ENCODE data around the gene KPNA2.
"Not testable (repeated sequence)": the region's sequence is repeated elsewhere in the genome, so short reads cannot be mapped to it uniquely, and the experiment has no call there.

Gene KPNA2

DNA sequence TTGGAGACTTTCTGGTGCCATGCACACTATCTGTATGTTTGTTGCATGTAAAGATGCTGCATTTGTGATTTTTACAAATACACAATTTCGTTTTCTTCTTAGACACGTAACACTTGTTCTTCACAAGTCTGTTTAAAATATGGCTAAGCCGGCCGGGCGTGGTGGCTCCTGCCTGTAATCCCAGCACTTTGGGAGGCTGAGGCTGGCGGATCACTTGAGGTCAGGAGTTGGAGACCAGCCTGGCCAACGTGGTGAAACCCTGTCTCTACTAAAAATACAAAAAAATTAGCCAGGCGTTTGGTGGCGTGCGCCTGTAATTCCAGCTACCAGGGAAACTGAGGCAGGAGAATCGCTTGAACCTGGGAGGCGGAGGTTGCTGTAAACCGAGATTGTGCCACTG lies 14.7 kb upstream of the KPNA2 start:
- Histone ChIP-seq H3K4me3 (ENCODE audit: extremely low read depth, insufficient read depth, low read length, poor library complexity, severe bottlenecking) (peak overlapping the region; percentile 53), H3K27ac (ENCODE audit: low read depth, low read length, severe bottlenecking) (peak overlapping the region; percentile 66)
- not testable (repeated sequence) for H3K36me3 ChIP-seq (ENCODE audit: control insufficient read depth, insufficient read depth, low read length); H3K9me3 ChIP-seq (ENCODE audit: control insufficient read depth, low read length); H3K4me1 ChIP-seq (ENCODE audit: control insufficient read depth, insufficient read depth, low read length, poor library complexity, severe bottlenecking)
- WGBS, 2 experiments (ENCODE audit: insufficient coverage in 2 of 2): 91 to 95% methylated on average over 11 of the region's 13 CpGs

DNA sequence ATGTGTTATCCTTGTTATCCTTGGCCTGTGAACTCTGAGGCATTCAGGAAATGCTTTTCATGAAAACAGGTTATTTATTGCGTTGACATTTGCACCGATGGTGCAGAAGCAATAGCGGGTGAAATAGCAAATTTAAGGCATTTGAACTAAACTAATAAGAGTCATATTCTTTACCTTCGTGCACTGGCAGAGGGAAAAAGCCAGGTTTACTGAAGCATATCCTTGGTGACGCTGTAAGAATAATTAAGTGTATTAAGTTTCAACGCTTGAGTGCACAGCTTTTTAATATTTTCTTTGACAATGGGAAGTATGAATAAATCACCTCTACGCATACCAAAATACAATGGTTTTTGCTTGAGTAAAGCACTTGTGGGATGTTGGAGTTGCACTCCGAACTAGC lies 13.6 kb upstream of the KPNA2 start:
- no peaks in the 10 kb centered on the region for H3K4me1 ChIP-seq (ENCODE audit: control insufficient read depth, insufficient read depth, low read length, poor library complexity, severe bottlenecking)
- H3K9me3 ChIP-seq (ENCODE audit: control insufficient read depth, low read length): no peaks in the 10 kb centered on the region
- H3K27ac ChIP-seq (ENCODE audit: low read depth, low read length, severe bottlenecking): no peak overlapping the region
- H3K36me3 ChIP-seq (ENCODE audit: control insufficient read depth, insufficient read depth, low read length): no peaks in the 10 kb centered on the region
- no peak overlapping the region for H3K4me3 ChIP-seq (ENCODE audit: extremely low read depth, insufficient read depth, low read length, poor library complexity, severe bottlenecking)
- WGBS, 2 experiments (ENCODE audit: insufficient coverage in 2 of 2): 89 to 98% methylated on average over 5 of the region's 8 CpGs

DNA sequence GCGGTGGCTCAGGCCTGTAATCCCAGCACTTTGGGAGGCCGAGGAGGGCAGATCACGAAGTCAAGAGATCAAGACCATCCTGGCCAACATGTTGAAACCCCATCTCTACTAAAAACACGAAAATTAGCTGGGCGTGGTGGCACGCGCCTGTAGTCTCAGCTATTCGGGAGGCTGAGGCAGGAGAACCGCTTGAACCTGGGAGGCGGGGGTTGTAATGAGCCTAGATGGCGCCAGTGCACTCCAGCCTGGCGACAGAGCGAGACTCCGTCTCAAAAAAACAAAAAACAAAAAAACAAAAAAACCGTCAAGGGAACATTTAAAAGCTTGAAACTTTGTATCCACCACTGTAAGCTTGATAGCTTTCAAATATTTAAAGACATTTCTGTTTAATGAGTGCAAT lies 13.0 kb upstream of the KPNA2 start:
- not testable (repeated sequence) for H3K9me3 ChIP-seq (ENCODE audit: control insufficient read depth, low read length); H3K27ac ChIP-seq (ENCODE audit: low read depth, low read length, severe bottlenecking); H3K36me3 ChIP-seq (ENCODE audit: control insufficient read depth, insufficient read depth, low read length); H3K4me3 ChIP-seq (ENCODE audit: extremely low read depth, insufficient read depth, low read length, poor library complexity, severe bottlenecking); H3K4me1 ChIP-seq (ENCODE audit: control insufficient read depth, insufficient read depth, low read length, poor library complexity, severe bottlenecking)
- 90 to 91% methylated on average over 11 to 15 of the region's 15 CpGs for WGBS, 2 experiments (ENCODE audit: insufficient coverage in 2 of 2)

DNA sequence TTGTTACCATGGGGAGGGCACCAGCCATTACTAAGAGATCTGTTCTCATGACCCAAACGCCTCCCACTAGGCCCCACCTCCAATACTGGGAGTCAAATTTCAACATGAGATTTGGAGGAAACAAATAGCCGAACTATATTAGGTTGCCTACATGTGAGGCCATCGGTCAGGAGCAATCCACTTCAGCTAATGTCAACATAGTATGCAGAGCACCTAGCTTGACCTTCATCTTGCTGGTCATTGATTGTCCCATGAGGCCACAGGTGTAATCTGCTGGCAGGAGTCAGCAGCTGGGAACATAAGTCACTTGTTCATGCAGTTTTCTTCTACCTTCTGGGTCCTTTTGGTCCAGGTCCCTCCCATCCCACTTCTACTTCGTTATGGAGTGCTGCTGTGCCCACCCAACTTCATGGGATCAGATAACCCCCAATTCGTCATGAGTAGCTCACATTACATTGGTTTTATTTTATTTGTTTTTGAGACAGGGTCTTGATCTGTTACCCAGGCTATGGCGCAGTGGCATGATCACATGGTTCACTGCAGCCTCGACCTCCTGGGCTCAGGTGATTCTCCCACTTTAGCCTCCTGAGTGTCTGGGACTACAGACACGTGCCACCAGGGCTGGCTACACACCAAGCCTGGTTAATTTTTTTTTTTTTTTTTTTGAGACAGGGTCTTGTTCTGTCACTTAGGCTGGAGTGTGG lies 5.9 kb upstream of the KPNA2 start:
- Histone ChIP-seq H3K9me3 (ENCODE audit: control insufficient read depth, low read length) (no peaks in the 10 kb centered on the region), H3K4me3 (ENCODE audit: extremely low read depth, insufficient read depth, low read length, poor library complexity, severe bottlenecking) (no peak overlapping the region), H3K36me3 (ENCODE audit: control insufficient read depth, insufficient read depth, low read length) (no peaks in the 10 kb centered on the region), H3K27ac (ENCODE audit: low read depth, low read length, severe bottlenecking) (no peak overlapping the region), H3K4me1 (ENCODE audit: control insufficient read depth, insufficient read depth, low read length, poor library complexity, severe bottlenecking) (peaks cover 6% of the 10 kb centered on the region)
- WGBS, 2 experiments (ENCODE audit: insufficient coverage in 2 of 2): 93 to 98% methylated on average over 5 to 6 of the region's 8 CpGs

DNA sequence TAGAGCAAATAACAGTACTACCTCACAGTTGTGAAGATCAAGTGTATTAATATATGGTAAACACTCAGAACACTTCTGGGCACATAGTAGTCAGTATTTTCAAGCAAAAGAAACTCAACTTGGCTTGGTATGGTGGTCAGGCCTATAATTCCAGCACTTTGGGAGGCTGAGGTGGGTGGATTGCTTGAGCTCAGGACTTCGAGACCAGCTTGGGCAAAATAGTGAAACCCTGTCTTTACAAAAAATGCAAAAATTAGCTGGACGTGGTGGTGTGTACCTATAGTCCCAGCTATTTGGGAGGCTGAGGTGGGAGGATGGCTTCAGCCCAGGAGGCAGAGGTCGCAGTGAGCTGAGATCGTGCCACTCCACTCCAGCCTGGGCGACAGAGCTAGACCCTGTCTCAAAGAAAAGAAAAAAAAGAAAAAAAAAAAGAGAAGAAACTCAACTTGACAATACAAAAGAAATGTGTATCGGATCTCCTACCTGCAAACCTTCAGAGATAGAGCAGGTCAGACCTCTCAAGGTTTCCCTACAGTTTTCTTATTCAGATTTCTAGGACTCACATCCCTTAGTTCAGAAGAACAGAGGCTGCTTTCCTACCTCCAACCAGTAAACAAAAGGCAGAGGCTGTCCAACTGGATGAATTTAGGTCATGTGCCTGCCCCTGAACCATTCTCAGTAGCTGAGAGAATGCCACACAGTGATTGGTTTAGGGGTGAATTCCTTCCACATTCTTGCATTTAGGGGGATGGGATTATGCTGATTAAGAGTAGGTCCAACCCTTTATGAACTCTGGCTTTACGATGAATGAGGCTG lies 1.7 kb upstream of the KPNA2 start:
- Histone ChIP-seq H3K4me1 (ENCODE audit: control insufficient read depth, insufficient read depth, low read length, poor library complexity, severe bottlenecking) (peaks cover 13% of the 10 kb centered on the region), H3K36me3 (ENCODE audit: control insufficient read depth, insufficient read depth, low read length) (peaks cover 22% of the 10 kb centered on the region), H3K27ac (ENCODE audit: low read depth, low read length, severe bottlenecking) (peak overlapping the region; percentile 90), H3K4me3 (ENCODE audit: extremely low read depth, insufficient read depth, low read length, poor library complexity, severe bottlenecking) (peak overlapping the region; percentile 19), H3K9me3 (ENCODE audit: control insufficient read depth, low read length) (no peaks in the 10 kb centered on the region)
- 48 to 80% methylated on average over 1 to 4 of the region's 7 CpGs for WGBS, 2 experiments (ENCODE audit: insufficient coverage in 2 of 2)

DNA sequence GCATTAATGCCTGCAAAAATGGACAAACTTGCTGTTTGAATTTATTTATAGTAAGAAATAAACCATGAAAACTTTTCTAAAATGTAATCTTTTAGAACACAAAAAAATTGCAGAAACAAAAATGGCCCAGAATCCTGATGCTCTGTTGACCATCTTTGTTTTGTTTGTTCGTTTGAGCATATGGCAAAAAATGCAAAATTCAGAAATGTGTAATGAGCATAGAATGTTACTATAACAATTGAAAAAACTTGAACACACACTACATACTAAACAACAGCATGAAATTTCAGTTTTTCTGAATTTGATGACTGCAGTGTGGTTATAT lies 1.1 kb upstream of the KPNA2 start:
- Histone ChIP-seq H3K4me3 (ENCODE audit: extremely low read depth, insufficient read depth, low read length, poor library complexity, severe bottlenecking) (peak overlapping the region; percentile 19), H3K36me3 (ENCODE audit: control insufficient read depth, insufficient read depth, low read length) (peaks cover 27% of the 10 kb centered on the region), H3K9me3 (ENCODE audit: control insufficient read depth, low read length) (no peaks in the 10 kb centered on the region), H3K27ac (ENCODE audit: low read depth, low read length, severe bottlenecking) (peak overlapping the region; percentile 90), H3K4me1 (ENCODE audit: control insufficient read depth, insufficient read depth, low read length, poor library complexity, severe bottlenecking) (peaks cover 13% of the 10 kb centered on the region)
- WGBS, 2 experiments (ENCODE audit: insufficient coverage in 2 of 2): no CpG with 5 or more reads among the region's 1 CpG

DNA sequence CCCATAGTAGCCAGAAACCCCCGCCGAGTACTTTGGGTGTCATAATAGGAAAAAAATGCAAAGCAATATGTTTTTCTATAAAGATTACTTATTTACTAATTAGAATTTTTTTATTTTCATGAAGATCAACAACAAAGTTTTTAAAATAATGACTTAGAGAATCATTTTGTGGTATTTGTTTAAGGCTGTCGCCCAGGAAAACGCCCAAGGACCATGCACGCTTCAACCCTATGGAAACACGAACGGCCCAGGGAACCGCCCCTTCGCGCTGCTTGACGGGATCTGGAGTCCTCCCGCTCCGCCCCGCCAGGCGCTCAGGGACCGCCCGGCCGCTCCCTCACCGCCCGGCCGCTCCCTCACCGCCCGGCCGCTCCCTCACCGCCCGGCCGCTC lies 408 bp upstream of the KPNA2 start:
- H3K9me3 ChIP-seq (ENCODE audit: control insufficient read depth, low read length): no peaks in the 10 kb centered on the region
- WGBS, 2 experiments (ENCODE audit: insufficient coverage in 2 of 2): 0 to 2% methylated on average over 7 to 8 of the region's 27 CpGs
- peaks cover 13% of the 10 kb centered on the region for H3K4me1 ChIP-seq (ENCODE audit: control insufficient read depth, insufficient read depth, low read length, poor library complexity, severe bottlenecking)
- H3K36me3 ChIP-seq (ENCODE audit: control insufficient read depth, insufficient read depth, low read length): peaks cover 32% of the 10 kb centered on the region
- peak overlapping the region; percentile 22 for H3K4me3 ChIP-seq (ENCODE audit: extremely low read depth, insufficient read depth, low read length, poor library complexity, severe bottlenecking)
- H3K27ac ChIP-seq (ENCODE audit: low read depth, low read length, severe bottlenecking): peak overlapping the region; percentile 90

DNA sequence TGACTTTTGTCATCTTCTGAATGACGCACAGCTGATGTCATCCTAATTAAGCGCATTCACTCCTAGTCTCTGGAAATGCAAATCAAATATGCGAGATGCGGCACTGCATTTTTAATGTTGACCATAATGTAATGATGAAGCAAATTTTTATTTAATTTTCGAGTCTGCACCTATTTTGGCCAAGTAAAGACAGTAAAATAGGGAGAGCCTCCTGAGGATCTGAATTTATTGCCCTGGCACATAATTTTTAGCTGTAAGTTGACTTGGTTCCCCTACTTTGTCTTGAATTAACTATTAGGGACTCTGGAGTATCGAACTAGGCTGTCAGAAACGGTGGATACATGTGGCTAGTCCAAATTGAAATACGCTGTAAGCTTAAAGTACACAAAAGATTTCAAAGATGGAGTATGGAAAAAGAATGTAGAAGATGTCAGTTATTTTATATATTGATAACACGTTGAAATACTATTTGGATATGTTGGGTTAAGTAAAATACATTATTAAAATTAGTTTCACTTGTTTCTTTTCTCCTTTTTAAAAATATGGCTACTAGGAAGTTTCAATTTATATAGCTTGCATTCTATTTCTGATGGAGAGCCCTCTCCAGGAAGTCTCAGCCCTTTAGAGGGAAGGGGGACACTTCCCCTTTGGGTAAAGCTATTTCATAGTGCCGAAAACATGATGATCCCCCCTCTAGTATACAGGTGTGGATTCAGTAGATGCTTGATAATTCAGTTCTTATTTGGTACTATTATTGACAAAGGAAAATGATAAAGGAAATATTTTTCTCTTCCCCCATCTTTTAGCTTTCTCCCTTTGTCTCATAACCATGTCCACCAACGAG lies 991 bp downstream of the KPNA2 start:
- Histone ChIP-seq H3K4me1 (ENCODE audit: control insufficient read depth, insufficient read depth, low read length, poor library complexity, severe bottlenecking) (peaks cover 13% of the 10 kb centered on the region), H3K36me3 (ENCODE audit: control insufficient read depth, insufficient read depth, low read length) (peaks cover 46% of the 10 kb centered on the region), H3K9me3 (ENCODE audit: control insufficient read depth, low read length) (no peaks in the 10 kb centered on the region), H3K4me3 (ENCODE audit: extremely low read depth, insufficient read depth, low read length, poor library complexity, severe bottlenecking) (peak overlapping the region; percentile 98), H3K27ac (ENCODE audit: low read depth, low read length, severe bottlenecking) (peak overlapping the region; percentile 93)
- WGBS, 2 experiments (ENCODE audit: insufficient coverage in 2 of 2): 0 to 3% methylated on average over 3 to 6 of the region's 11 CpGs

DNA sequence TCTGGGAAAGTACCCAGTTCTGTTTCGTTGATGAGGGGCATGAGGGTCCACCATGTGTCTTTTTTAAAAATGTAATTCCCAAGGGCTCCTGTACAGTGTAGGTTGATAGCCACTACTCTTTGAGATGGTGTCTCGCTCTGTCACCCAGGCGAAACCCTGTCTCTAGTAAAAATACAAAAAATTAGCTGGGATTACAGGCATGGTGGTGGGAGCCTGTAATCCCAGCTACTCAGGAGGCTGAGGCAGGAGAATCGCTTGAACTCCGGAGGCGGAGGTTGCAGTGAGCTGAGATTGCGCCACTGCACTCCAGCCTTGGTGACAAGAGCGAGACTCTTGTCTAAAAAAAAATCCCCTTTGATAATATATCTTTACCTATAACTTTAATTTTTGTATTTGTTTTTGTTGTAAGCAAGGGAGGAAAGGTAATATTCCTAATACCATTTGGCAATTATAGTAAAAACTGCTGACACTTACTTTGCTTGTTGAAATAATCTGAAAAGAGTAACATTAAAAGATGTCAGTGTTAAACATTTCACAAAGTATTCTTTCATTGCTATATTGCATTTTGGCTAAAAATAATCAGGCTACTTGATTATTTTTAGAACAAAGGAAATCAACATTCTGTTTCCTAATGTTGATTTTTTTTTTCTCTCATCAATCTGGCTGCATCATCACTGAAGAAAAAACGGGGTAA lies 11.8 kb downstream of the KPNA2 start:
- no peak overlapping the region for H3K4me3 ChIP-seq (ENCODE audit: extremely low read depth, insufficient read depth, low read length, poor library complexity, severe bottlenecking)
- 91 to 96% methylated on average over 3 of the region's 9 CpGs for WGBS, 2 experiments (ENCODE audit: insufficient coverage in 2 of 2)
- H3K9me3 ChIP-seq (ENCODE audit: control insufficient read depth, low read length): no peaks in the 10 kb centered on the region
- H3K4me1 ChIP-seq (ENCODE audit: control insufficient read depth, insufficient read depth, low read length, poor library complexity, severe bottlenecking): no peaks in the 10 kb centered on the region
- peaks cover 57% of the 10 kb centered on the region for H3K36me3 ChIP-seq (ENCODE audit: control insufficient read depth, insufficient read depth, low read length)
- H3K27ac ChIP-seq (ENCODE audit: low read depth, low read length, severe bottlenecking): no peak overlapping the region

DNA sequence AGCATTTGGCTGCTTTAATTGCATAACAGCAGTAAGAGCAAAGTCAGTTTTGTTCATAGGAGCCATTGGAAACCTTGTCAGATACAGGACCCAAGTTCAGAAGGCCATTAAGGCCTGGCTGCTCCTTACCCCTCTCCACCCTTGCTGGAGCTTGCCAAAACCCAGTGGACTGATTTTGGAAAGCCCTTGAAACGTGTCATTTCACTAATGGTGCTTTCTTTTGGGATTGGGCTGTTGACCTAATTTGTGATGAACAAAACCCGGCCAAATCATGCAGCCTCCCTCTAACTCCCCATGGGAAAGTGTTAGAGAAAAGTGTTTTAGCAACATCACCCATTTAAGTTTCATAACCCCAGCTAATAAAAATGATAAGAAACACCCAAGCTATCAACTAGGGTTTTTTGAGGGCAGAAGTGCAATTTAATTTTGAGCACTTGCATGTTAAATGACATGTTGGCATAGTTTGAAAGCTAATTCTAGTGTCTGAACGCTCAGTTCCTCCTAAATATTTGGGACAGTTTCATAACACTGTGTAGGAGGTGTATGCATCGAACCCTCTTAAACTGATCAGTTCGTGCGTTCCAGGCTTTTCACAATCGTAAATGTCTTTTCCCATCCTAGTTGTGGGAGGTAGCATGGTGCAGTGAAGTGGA lies 12.5 kb downstream of the KPNA2 start:
- not testable (repeated sequence) for H3K9me3 ChIP-seq (ENCODE audit: control insufficient read depth, low read length); H3K27ac ChIP-seq (ENCODE audit: low read depth, low read length, severe bottlenecking); H3K4me3 ChIP-seq (ENCODE audit: extremely low read depth, insufficient read depth, low read length, poor library complexity, severe bottlenecking); H3K4me1 ChIP-seq (ENCODE audit: control insufficient read depth, insufficient read depth, low read length, poor library complexity, severe bottlenecking)
- H3K36me3 ChIP-seq (ENCODE audit: control insufficient read depth, insufficient read depth, low read length): peaks cover 50% of the 10 kb centered on the region
- WGBS, 2 experiments (ENCODE audit: insufficient coverage in 2 of 2): 90 to 100% methylated on average over 1 to 5 of the region's 7 CpGs

All from mesodermal cell (in vitro differentiated cells).